ENCODE measurements around the gene RBMS3.

Gene RBMS3

GRCh38 chr3:29426302-29427226 lies 145.7 kb downstream of the RBMS3 start:
- Histone ChIP-seq H3K36me3 (ENCODE audit: control insufficient read depth, insufficient read depth, low read length) (no peaks in the 10 kb centered on the region), H3K4me3 (ENCODE audit: low read length) (no peak overlapping the region), H3K27ac (ENCODE audit: low read length) (no peak overlapping the region), H3K27me3 (ENCODE audit: control insufficient read depth, insufficient read depth, low read length) (no peaks in the 10 kb centered on the region), H3K9me3 (ENCODE audit: control insufficient read depth, insufficient read depth, low read length) (no peaks in the 10 kb centered on the region), H3K4me1 (ENCODE audit: control insufficient read depth, insufficient read depth, low read length) (no peaks in the 10 kb centered on the region; the same call in 1 of the 2 replicates)
- DNase-seq (ENCODE audit: low read depth, low spot score) = no peak
- WGBS (ENCODE audit: insufficient coverage, insufficient read length) = no CpG with 5 or more reads among the region's 2 CpGs

DNA sequence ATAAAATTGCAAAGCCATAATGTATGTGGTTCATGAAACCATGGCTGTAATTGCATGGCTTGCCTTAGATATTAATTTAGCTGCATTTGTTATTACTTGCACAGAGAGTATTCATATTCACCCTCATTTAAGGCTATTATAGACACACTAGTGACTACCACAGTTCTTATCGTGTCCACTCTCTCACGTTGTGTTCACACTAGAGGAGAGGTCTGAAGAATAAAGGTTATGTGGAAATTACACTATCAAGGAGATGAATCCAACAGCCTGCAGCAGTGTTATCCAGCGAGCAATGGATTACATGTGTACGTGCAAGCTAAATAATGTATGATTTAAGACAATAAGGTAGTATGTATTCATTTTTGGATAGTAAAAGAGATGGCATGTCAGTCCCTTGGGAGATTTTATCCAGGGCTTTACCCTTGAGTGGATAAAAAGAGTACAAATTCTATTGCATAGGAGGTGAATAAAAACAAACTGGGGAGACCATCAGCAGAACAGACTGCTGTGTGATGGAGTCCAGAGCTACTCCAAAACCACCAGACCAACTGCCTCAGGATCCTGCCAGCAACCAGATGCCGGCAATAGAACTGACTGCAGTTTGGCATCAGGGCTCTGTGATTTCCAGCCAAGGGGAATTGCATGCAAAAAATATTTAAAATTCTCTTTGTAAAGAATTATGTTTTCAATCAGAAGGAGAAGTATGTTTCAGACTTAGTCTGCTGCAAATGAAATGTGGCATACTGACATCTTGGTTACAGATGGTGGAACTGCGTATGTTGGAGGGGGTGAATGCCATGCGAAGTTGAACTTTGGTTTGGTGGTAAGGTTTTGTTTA lies 146.6 kb downstream of the RBMS3 start:
- no peak for DNase-seq (ENCODE audit: low read depth, low spot score)
- WGBS (ENCODE audit: insufficient coverage, insufficient read length) = 100% methylated on average over 2 of the region's 7 CpGs

DNA sequence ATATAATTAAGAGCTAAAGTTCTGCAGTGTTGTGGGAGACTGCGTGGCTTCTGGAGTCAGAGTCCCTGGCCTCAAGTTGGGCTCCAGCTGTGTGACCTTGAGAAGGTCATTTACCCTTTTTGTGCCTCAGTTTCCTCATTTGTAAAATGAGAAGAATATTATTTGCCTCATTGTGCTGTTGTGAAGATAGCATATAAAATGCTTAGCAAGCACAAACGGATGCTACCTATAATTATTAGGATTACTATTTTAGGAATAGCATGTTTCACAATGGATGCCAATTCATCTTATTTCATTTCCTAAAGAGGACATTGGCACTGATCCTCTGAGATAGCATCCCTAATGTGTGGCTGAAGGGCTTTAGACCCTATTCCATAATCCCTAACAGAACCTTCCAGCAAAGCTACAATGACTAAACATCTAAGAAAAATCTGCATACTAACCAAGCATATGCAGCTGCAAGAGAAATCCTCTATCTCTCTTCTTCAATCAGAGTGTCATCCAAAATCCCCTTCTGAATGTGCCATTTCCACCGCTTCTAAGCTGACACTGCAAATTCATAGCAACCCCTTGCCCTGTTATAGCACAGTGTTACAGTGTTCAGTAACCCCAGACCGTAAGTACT lies 148.3 kb downstream of the RBMS3 start:
- H3K9me3 ChIP-seq (ENCODE audit: control insufficient read depth, insufficient read depth, low read length) = no peaks in the 10 kb centered on the region
- no peak overlapping the region for H3K4me3 ChIP-seq (ENCODE audit: low read length)
- no peaks in the 10 kb centered on the region for H3K27me3 ChIP-seq (ENCODE audit: control insufficient read depth, insufficient read depth, low read length)
- no peak for DNase-seq (ENCODE audit: low read depth, low spot score)
- no peaks in the 10 kb centered on the region for H3K36me3 ChIP-seq (ENCODE audit: control insufficient read depth, insufficient read depth, low read length)
- WGBS (ENCODE audit: insufficient coverage, insufficient read length) = no CpG with 5 or more reads among the region's 4 CpGs
- H3K4me1 ChIP-seq (ENCODE audit: control insufficient read depth, insufficient read depth, low read length) = no peaks in the 10 kb centered on the region; the same call in 1 of the 2 replicates
- H3K27ac ChIP-seq (ENCODE audit: low read length) = no peak overlapping the region

More for the DNA sequence above, 146.6 kb downstream of the RBMS3 start:
- Histone ChIP-seq H3K27ac (ENCODE audit: low read length) (no peak overlapping the region), H3K9me3 (ENCODE audit: control insufficient read depth, insufficient read depth, low read length) (no peaks in the 10 kb centered on the region), H3K4me1 (ENCODE audit: control insufficient read depth, insufficient read depth, low read length) (no peaks in the 10 kb centered on the region; the same call in 1 of the 2 replicates), H3K27me3 (ENCODE audit: control insufficient read depth, insufficient read depth, low read length) (no peaks in the 10 kb centered on the region), H3K4me3 (ENCODE audit: low read length) (no peak overlapping the region), H3K36me3 (ENCODE audit: control insufficient read depth, insufficient read depth, low read length) (no peaks in the 10 kb centered on the region)

DNA sequence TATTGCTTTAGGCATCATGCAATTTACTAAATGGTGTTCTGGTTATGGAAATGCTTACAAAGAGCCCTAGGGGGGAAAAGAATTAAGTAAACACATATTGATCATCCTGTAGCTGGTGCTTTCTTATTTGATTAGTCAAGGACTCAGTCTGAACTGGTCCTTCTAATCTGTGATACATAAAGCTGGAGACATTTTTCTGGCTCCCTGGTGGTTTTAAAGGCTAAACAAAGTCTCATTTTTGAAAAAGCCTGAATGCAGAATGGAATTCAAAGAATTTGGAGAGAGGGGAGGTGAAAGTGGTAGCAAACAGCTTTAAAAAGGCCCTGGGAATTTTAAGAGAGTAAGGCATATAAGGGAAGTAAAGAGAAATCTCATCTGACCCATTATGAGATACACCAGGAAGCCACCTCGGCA lies 149.7 kb downstream of the RBMS3 start:
- Histone ChIP-seq H3K4me1 (ENCODE audit: control insufficient read depth, insufficient read depth, low read length) (no peaks in the 10 kb centered on the region; the same call in 1 of the 2 replicates), H3K36me3 (ENCODE audit: control insufficient read depth, insufficient read depth, low read length) (no peaks in the 10 kb centered on the region), H3K9me3 (ENCODE audit: control insufficient read depth, insufficient read depth, low read length) (no peaks in the 10 kb centered on the region), H3K4me3 (ENCODE audit: low read length) (no peak overlapping the region), H3K27me3 (ENCODE audit: control insufficient read depth, insufficient read depth, low read length) (no peaks in the 10 kb centered on the region), H3K27ac (ENCODE audit: low read length) (no peak overlapping the region)
- WGBS (ENCODE audit: insufficient coverage, insufficient read length) = no CpG with 5 or more reads among the region's 1 CpG
- no peak for DNase-seq (ENCODE audit: low read depth, low spot score)

DNA sequence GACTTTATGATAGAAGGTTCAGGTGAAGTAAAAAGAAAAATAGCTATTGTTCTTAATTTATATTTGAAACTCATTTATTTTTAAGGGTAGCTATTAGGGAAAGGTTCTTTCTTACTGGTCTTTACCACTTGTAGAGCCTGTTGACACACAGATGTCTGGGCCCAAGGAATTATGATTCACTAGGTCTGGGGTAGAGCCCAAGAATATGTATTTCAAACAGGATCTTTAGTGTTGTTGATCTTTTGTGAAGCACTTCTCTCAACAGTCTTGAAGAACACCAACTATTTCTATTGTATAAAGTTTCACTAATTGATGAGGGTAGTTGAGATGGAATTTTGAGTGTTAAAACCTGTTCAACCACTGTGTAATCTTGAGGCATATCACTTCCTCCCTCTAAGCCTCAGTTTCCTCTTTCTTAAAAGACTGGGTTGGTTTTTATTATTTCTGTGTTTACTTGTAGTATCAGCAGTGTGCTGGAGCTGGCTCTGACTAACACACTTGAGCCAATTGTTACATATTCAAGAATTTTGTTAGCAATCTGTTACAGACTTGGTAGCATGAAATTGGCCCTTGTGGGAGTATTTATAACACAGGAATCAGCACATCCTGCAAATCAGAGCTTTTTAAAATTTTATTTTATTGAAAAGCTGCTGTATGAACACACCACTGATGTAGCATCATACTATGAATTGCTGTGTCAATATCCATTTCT lies 155.9 kb downstream of the RBMS3 start:
- no peak for DNase-seq (ENCODE audit: low read depth, low spot score)
- no peaks in the 10 kb centered on the region for H3K9me3 ChIP-seq (ENCODE audit: control insufficient read depth, insufficient read depth, low read length)
- no peaks in the 10 kb centered on the region for H3K4me1 ChIP-seq (ENCODE audit: control insufficient read depth, insufficient read depth, low read length)
- H3K36me3 ChIP-seq (ENCODE audit: control insufficient read depth, insufficient read depth, low read length) = no peaks in the 10 kb centered on the region
- no peaks in the 10 kb centered on the region for H3K27me3 ChIP-seq (ENCODE audit: control insufficient read depth, insufficient read depth, low read length)
- H3K4me3 ChIP-seq (ENCODE audit: low read length) = no peak overlapping the region
- H3K27ac ChIP-seq (ENCODE audit: low read length) = no peak overlapping the region

- no peaks in the 10 kb centered on the region for H3K9me3 ChIP-seq (ENCODE audit: control insufficient read depth, insufficient read depth, low read length)
- H3K27ac ChIP-seq (ENCODE audit: low read length) = no peak overlapping the region
- no peak overlapping the region for H3K4me3 ChIP-seq (ENCODE audit: low read length)
- no peaks in the 10 kb centered on the region for H3K4me1 ChIP-seq (ENCODE audit: control insufficient read depth, insufficient read depth, low read length)
- DNase-seq (ENCODE audit: low read depth, low spot score) = no peak
- WGBS (ENCODE audit: insufficient coverage, insufficient read length) = no CpG with 5 or more reads among the region's 3 CpGs
- H3K27me3 ChIP-seq (ENCODE audit: control insufficient read depth, insufficient read depth, low read length) = no peaks in the 10 kb centered on the region
- no peaks in the 10 kb centered on the region for H3K36me3 ChIP-seq (ENCODE audit: control insufficient read depth, insufficient read depth, low read length)
These were observed 157.7 kb downstream of the RBMS3 start for GRCh38 chr3:29438580-29438979.

DNA sequence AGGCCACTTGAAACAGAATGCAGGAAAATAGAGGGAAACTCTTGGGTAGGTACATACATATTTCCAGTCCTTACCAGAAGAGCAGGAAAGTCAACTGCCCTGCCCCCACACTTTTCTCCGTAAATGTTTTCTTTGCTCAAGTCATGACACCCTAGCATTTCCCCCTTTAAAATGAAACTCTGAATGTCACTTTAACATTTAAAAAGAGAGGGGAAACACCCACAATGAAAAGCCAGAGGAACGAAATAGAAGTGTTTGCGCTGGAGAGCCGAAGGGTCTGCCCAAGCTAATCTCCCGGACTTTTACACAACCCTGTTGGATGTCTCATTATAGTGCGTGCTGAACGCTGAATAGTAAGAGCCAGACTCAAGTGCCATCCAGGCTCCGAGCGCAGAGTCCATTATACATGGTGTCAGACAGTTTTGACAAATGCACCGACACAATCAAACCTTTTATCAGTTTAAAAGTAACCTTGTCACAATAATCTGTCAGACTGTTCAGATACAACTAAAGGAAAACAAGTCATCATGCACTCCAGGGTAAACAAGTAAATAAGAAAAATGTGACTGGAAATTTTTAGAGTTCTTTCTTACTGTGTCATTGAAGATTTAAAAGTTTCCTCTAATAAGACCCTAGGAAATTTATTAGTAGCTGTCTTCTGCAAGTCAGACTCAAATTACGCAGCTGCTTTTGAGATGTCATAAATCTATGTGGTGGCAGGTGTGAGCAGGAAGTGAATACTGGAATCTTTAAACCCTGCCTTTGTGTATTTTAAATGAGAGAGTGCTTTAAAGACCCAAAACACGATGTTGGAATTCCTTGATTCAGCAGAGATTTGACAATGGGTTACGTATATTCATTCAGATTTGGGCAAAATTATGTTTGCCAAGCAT lies 159.8 kb downstream of the RBMS3 start:
- WGBS (ENCODE audit: insufficient coverage, insufficient read length) = no CpG with 5 or more reads among the region's 13 CpGs
- Histone ChIP-seq H3K36me3 (ENCODE audit: control insufficient read depth, insufficient read depth, low read length) (no peaks in the 10 kb centered on the region), H3K27ac (ENCODE audit: low read length) (no peak overlapping the region), H3K4me3 (ENCODE audit: low read length) (no peak overlapping the region), H3K9me3 (ENCODE audit: control insufficient read depth, insufficient read depth, low read length) (no peaks in the 10 kb centered on the region), H3K27me3 (ENCODE audit: control insufficient read depth, insufficient read depth, low read length) (no peaks in the 10 kb centered on the region), H3K4me1 (ENCODE audit: control insufficient read depth, insufficient read depth, low read length) (no peaks in the 10 kb centered on the region)
- DNase-seq (ENCODE audit: low read depth, low spot score) = no peak

DNA sequence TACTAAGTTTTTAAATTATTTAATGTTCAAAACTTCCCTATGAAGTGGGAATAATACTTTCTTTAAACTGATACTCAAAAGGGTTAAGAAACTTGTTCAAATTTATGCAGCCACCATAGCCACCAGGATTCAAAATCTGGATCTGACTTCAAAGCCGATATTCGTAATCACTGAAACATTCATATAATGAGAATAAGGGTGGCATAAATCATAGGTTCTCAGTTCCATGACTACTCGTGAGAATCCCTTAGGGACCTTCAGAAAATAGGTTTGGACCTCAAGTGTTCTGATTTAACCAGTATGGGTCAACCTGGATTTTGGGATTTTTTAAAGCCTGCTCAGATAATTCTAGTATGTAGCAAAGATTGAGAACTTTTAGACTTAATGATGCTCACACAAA lies 160.6 kb downstream of the RBMS3 start:
- no peak for DNase-seq (ENCODE audit: low read depth, low spot score)
- no CpG with 5 or more reads among the region's 3 CpGs for WGBS (ENCODE audit: insufficient coverage, insufficient read length)
- Histone ChIP-seq H3K36me3 (ENCODE audit: control insufficient read depth, insufficient read depth, low read length) (no peaks in the 10 kb centered on the region), H3K4me1 (ENCODE audit: control insufficient read depth, insufficient read depth, low read length) (no peaks in the 10 kb centered on the region), H3K4me3 (ENCODE audit: low read length) (no peak overlapping the region), H3K27me3 (ENCODE audit: control insufficient read depth, insufficient read depth, low read length) (no peaks in the 10 kb centered on the region), H3K9me3 (ENCODE audit: control insufficient read depth, insufficient read depth, low read length) (no peaks in the 10 kb centered on the region), H3K27ac (ENCODE audit: low read length) (no peak overlapping the region)

DNA sequence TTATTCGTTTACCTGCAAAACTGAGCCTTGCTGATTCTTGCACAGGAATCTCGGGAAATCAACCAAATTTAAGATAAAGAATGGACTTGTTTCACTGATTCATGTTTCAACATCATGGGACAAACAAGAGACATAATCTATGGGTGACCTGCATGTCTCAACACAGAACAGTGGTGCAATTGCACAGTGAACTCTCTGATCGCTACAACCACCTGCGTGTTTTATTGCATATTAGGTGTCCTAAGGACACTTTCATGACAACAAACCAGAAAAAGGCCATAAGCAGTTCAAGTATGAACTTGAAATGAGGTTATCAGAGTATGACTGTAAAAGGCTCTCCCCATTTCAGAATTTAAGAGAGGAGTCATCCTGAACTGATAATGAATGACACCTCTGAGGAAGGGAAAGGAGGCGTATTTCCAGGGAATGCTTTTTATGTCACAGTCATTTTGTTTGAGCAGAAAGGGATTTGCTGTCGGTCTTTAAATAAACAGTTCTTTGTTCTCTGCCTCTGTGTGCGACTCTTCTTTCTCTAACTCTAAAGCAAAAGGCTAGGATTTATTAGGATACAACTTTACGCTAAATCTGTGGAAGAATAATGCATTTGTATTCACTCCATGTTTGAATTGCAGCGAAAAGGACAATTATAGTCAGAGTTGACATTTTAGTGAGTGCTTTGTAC lies 167.2 kb downstream of the RBMS3 start:
- Histone ChIP-seq H3K9me3 (ENCODE audit: control insufficient read depth, insufficient read depth, low read length) (no peaks in the 10 kb centered on the region), H3K4me3 (ENCODE audit: low read length) (no peak overlapping the region), H3K27me3 (ENCODE audit: control insufficient read depth, insufficient read depth, low read length) (no peaks in the 10 kb centered on the region), H3K27ac (ENCODE audit: low read length) (no peak overlapping the region), H3K4me1 (ENCODE audit: control insufficient read depth, insufficient read depth, low read length) (no peaks in the 10 kb centered on the region), H3K36me3 (ENCODE audit: control insufficient read depth, insufficient read depth, low read length) (no peaks in the 10 kb centered on the region)
- DNase-seq (ENCODE audit: low read depth, low spot score) = no peak
- WGBS (ENCODE audit: insufficient coverage, insufficient read length) = no CpG with 5 or more reads among the region's 9 CpGs

Measured in iPS DF 6.9 (cell line).